Limb (tissue), 2 donors: Measurements from ENCODE around the gene TSEN54.

Source experiments
- DNase-seq, 2 donors: peaks; one replicate each; pipeline ENCODE4 v3.0.0-alpha.2; 2016; ENCODE audit errors: extremely low spot score in 2 of 2

The TSEN54 gene

DNA sequence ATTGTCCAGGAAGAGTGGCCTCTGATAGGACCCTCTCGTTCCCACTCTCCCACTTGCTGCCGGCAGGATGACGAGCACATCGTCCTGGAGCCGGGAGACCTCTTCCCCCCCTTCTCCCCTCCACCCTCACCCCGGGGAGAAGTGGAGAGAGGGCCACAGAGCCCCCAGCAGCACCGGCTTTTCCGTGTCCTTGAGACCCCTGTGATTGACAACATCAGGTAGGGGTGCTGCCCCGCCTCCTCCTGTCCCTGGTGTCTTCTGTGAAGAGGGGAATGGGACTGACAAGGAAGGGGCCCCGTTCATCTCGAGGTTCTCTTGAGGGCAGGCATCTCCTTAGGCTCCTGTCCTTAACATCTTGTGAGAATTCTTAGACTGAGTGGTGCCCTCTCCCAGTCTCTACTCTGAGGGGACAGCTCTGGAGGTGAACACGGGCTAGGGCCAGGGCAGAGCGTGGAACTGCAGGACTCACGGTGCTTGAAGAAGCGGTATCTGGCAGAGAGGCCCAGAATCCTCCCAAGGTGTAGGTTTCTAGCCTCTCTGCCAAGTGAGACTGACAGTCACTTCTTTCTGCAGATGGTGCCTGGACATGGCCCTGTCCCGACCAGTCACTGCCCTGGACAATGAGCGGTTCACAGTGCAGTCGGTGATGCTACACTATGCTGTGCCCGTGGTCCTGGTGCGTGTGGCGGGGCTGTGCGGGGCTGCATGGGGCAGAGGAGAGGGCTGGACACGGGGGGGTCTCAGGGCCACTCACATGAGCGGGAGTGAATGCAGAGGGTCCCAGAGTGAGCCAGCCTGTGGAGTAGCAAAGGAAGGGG, 27.4 kb upstream of the TSEN54 start:
- DNase-seq, result no peak

DNA sequence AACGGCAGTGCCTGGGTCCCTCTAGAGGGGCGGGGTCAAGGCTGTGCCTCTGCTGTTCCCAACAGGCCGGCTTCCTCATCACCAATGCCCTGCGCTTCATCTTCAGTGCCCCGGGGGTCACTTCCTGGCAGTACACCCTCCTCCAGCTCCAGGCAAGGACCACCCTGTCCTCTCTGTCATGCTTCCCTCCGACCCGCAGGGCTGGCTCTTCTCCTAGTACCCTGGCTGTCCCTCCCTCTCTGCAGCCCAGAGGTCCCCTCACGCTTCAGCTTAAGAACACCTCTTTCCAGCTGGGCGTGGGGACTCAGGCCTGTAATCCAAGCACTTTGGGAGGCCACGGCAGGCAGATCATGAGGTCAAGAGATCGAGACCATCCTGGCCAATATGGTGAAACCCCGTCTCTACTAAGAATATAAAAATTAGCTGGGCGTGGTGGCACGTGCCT, 26.8 kb upstream of the TSEN54 start:
- DNase-seq, result no peak

DNA sequence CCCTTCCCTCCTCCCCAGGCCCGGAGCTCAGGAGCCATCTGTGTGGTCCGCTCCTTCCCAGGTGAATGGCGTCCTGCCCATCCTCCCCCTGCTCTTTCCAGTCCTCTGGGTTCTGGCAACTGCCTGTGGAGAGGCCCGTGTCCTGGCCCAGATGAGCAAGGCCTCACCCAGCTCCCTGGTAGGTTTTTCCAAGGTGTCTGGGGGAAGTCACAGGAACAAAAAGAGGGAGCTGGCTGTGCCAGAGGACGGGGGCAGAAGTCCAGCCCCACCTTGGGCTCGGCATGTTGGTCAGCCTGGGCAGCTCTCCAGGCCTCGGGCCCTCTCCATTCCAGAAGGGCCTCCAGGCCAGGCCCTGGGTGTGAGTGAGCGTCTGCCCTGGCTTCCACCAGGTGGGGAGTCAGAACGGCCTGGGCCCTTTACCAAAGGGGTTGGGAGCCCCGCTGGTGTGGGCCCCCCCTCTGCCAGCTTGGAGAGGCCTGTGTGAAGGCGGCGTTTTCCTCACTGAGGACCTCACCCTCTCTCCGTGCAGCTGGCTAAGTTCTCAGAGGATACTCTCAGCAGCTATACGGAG, 26.1 kb upstream of the TSEN54 start:
- no peak for DNase-seq

DNA sequence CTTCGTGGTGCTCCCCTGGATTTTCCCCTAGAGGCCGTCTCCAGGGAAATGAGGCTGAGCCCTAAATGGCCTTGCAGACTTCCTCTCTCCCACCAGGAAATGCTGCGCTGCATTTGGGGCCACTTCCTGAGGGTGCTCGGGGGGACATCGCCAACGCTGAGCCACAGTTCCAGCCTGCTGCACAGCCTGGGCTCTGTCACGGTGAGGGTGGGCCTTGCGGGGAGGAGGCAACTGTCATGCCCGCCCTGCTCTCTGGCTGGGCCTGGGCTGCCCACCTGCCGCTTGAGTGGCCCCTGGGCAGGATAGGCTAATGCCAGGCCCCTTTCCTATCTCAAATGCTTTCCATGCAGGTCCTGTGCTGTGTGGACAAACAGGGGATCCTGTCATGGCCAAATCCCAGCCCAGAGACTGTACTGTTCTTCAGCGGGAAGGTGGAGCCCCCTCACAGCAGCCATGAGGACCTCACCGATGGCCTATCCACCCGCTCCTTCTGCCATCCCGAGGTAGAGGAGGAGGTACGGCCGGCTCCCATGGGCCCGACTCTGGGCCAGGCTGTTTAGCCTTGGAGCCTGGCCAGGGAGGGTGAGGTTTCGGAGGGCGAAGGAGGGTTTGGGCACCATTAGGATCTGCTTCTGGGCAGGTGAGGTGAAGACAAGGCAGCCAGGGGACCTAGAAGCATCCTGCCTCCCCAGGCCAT, 25.2 kb upstream of the TSEN54 start:
- DNase-seq, result no peak

DNA sequence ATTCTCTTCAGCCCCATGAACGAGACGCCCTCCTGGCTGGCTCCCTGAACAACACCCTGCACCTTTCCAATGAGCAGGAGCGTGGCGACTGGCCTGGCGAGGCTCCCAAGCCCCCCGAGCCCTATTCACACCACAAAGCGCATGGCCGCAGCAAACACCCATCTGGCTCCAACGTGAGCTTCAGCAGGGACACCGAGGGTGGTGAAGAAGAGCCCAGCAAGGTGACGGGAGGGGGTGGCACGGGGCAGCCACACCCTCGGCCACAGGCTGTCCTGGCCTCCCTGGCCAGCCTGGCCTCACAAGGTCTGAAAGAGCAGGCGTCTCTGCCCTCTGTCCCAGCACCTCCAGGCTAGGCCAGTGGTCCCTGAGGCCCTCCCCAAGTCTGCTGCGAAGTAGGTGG, 24.6 kb upstream of the TSEN54 start:
- no peak for DNase-seq

DNA sequence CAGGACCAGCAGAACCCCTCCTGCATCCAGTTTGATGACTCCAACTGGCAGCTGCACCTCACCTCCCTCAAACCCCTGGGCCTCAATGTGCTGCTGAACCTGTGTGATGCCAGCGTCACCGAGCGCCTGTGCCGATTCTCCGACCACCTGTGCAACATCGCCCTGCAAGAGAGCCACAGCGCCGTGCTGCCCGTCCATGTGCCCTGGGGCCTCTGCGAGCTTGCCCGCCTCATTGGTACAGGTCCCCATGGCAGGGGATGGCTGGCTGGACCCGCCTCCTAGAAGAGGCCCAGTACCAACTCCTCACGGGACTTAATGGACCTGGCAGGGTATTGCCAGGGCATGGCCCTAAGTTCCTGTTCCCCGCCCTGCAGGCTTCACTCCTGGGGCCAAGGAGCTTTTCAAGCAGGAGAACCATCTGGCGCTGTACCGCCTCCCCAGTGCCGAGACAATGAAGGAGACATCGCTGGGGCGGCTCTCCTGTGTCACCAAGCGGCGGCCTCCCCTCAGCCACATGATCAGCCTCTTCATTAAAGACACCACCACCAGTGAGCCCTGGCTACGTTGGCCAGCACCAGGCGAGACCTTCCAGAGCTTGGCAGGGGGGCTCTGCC, 23.7 kb upstream of the TSEN54 start:
- DNase-seq, result no peak

DNA sequence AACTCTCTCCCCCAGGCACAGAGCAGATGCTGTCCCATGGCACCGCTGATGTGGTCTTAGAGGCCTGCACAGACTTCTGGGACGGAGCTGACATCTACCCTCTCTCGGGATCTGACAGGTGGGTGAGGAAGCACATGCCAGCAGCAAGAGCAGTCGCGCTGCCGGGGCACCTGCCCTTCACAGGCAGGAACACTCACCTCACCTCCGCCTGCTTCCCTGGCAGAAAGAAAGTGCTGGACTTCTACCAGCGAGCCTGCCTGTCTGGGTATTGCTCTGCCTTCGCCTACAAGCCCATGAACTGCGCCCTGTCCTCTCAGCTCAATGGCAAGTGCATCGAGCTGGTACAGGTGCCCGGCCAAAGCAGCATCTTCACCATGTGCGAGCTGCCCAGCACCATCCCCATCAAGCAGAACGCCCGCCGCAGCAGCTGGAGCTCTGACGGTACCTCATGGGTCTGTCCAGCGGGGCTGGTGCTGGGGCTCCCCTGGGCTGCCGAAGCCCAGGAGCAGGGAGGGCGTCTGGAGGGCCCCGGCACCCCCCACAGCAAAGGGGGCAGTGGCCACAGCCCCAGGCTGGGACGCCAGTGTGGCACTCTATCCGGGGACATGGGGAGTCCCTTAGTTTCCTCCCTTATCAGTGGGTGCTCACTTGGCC, 22.7 kb upstream of the TSEN54 start:
- no peak for DNase-seq

DNA sequence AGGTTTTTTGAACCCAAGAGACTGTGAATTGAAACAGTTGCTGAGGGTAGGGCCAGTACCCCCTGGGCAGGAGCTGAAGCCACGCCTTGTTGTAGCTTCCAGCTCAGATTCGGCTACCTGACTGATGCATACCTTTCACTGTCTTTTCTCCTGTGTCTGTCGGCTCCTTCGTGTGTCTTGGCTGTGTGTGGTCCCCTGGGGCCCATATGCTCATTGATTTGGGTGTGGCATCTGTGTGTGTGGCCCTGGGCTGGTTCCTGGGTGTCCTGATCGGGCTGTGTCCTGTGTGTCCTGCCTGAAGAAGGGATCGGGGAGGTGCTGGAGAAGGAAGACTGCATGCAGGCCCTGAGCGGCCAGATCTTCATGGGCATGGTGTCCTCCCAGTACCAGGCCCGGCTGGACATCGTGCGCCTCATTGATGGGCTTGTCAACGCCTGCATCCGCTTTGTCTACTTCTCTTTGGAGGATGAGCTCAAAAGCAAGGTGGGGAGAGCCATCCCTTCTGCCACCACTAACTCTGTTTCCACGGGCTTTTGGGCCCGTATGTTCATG, 21.9 kb upstream of the TSEN54 start:
- no peak for DNase-seq

- no peak for DNase-seq
These were observed 20.3 kb upstream of the TSEN54 start for GRCh38 chr17:75496005-75496404.

- DNase-seq, result no peak
These were observed 18.1 kb upstream of the TSEN54 start for GRCh38 chr17:75498039-75498725.

DNA sequence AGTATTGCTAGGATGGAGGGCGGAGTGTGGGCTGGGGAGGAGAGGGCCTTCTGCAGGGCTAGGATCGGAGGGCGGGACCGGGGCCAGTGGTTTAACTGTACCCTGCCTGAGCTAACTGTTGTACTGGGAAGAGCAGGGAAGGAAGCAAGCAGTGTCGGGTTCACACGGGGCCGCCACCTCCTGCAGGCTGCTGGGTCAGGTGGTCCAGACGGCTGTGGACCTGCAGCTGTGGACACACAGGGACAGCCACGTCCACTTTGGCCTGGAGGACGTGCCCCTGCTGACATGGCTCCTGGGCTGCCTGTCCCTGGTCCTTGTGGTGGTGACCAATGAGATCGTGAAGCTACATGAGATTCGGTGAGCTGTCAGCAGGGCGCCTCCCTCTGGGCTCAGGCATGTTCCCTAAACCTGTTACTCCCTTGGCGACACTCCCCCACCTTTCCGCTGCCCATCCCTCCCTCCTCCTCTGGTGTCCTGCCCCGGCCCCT, 17.6 kb upstream of the TSEN54 start:
- no peak for DNase-seq

DNA sequence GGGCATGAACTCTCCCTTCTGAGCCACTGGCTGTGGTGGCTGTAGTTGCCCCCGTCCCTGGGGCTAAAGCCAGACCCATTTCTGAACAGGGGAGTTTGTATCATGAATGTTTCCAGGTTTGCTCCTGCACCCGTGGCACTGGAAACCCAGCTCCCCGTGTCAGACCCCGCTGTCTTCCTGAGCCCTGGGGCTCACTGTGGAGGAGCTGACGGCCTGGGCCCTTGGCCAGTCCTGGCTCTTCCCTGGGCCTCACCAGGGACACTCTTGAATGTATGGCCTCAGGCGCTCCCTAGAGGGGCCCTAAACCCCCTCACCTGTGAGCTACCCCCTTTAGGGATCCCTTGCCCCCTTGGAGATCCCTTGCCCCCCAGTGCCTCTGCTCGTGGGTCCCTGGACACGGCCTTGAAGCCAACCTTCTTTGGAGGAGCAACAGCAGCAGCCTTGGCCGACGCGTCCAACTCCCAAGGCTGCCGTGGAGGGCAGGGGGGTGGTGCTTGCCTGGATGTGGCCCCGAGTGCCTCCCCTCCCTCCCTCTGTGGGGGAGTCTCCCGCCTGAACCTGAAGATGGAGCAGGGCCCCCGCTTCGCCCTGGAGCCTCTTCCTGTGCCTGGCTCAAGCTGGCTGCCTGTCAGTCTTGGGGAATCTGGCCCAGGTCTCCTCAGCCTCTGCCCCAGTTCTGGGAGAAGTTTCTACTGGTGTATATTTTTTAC, 16.9 kb upstream of the TSEN54 start:
- DNase-seq, result no peak

- DNase-seq, result no peak
These were observed 15.7 kb upstream of the TSEN54 start for GRCh38 chr17:75500419-75501216.

GRCh38 chr17:75501378-75502071, 14.8 kb upstream of the TSEN54 start:
- no peak for DNase-seq

GRCh38 chr17:75502072-75502720, 14.1 kb upstream of the TSEN54 start:
- DNase-seq, result no peak

DNA sequence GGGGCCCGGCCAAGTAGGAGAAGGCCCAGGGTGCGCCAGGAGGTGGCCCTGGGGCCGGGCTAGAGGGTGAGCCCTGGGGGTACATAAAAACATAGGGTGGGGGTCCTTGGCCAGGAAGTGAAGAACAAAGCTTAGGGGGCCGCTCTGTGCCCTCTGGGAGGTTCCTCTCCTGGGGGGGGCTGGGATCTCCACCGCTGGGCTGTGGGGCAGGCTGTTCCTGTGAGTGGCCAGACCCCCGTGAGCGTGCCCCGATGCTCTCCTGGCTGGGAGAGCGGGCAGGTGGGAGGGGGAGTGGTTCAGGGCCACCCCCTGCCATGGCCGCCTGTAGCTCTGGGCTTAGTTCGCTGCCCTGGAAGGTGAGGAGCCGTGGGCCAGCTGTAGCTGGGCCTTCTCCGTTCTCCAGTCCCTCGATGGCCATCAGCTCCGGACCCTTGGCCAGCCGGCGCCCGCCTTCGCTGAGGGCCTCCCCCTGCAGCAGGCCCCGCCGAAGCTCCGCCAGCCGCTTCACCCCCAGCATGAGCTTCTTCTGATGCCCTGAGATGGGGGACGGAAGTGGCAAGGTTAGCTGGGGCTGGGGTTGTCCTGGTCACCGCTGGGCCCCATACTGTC, 13.5 kb upstream of the TSEN54 start:
- no peak for DNase-seq

GRCh38 chr17:75503337-75503950, 12.9 kb upstream of the TSEN54 start:
- DNase-seq, result no peak
